HL-60 (cell line): Measurements from ENCODE around the gene GDF11.

Experiments used
- POLR2AphosphoS5 ChIP-seq: IDR thresholded peaks from 2 replicates; pipeline ENCODE4 v1.6.1; 2012; ENCODE audit warnings: low read depth
- SPI1 ChIP-seq: IDR thresholded peaks from 2 replicates; pipeline ENCODE4 v1.6.1; 2012; ENCODE audit warnings: low read depth, mild to moderate bottlenecking, borderline replicate concordance
- TF ChIP-seq, protein P1 (sequence below): IDR thresholded peaks from one replicate; pipeline ENCODE4 v1.5.1; 2011; ENCODE audit warnings: low read length, control low read depth, inconsistent platforms; ENCODE audit not compliant: insufficient read depth

DNA sequence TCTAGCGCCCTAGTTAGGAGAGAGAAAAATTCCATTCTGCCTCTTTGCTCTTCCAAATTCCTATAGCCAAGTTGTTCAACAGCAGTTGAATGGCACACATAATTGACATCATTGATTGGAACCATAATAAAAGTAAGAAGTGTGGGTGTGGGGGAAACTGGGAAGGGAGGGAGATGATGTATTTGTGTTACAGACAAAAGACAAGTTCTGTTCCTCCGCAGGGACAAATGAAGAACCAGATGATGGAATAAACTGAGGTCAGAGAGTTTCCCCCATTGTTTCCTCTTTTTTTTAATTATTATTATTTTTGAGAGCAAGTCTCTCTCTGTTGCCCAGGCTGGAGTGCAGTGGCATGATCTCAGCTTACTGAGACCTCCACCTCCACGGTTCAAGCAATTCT lies 34.9 kb downstream of the GDF11 start:
- TF ChIP-seq, protein P1, sequence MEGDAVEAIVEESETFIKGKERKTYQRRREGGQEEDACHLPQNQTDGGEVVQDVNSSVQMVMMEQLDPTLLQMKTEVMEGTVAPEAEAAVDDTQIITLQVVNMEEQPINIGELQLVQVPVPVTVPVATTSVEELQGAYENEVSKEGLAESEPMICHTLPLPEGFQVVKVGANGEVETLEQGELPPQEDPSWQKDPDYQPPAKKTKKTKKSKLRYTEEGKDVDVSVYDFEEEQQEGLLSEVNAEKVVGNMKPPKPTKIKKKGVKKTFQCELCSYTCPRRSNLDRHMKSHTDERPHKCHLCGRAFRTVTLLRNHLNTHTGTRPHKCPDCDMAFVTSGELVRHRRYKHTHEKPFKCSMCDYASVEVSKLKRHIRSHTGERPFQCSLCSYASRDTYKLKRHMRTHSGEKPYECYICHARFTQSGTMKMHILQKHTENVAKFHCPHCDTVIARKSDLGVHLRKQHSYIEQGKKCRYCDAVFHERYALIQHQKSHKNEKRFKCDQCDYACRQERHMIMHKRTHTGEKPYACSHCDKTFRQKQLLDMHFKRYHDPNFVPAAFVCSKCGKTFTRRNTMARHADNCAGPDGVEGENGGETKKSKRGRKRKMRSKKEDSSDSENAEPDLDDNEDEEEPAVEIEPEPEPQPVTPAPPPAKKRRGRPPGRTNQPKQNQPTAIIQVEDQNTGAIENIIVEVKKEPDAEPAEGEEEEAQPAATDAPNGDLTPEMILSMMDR, result no peak
- TF ChIP-seq POLR2AphosphoS5, result no peak
- no peak for TF ChIP-seq SPI1
